Measurements from ENCODE around the gene KCNJ3.

DNA sequence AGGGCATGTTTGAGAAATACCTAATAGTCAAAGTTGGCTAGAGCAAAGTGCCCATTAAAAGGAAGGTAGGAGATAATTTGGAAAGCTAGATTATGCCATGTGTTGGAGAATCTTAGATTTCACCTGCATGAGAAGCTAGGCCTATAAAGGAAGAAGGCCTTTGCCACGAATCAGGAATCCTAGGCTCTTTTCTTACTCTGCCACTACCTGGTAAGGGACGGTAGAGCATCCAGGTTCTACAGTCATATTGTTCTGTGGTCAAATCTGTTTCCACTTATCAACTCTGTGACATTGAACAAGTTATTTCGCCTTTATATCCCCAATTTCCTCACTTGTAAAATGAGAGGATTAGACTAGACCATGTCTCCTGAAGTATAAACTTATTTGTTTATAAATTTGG, 3.6 kb upstream of the KCNJ3 start:
- TF ChIP-seq, protein P1, sequence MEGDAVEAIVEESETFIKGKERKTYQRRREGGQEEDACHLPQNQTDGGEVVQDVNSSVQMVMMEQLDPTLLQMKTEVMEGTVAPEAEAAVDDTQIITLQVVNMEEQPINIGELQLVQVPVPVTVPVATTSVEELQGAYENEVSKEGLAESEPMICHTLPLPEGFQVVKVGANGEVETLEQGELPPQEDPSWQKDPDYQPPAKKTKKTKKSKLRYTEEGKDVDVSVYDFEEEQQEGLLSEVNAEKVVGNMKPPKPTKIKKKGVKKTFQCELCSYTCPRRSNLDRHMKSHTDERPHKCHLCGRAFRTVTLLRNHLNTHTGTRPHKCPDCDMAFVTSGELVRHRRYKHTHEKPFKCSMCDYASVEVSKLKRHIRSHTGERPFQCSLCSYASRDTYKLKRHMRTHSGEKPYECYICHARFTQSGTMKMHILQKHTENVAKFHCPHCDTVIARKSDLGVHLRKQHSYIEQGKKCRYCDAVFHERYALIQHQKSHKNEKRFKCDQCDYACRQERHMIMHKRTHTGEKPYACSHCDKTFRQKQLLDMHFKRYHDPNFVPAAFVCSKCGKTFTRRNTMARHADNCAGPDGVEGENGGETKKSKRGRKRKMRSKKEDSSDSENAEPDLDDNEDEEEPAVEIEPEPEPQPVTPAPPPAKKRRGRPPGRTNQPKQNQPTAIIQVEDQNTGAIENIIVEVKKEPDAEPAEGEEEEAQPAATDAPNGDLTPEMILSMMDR (IDR thresholded peaks at IDR 0.05) = no peak
- no peak for TF ChIP-seq POLR2AphosphoS5 (IDR thresholded peaks at IDR 0.05; ENCODE audit: insufficient read depth in 1 of 2, low read depth in 1 of 2)

All from vagina (tissue), 2 donors.